Upper lobe of right lung (tissue), 1 donor: ENCODE data around the gene RMI1. TPM values are rescaled to one million over a fixed set of nuclear protein-coding genes. Genes with fewer than 3 reads are reported as not detected.

Experiments used
- ATAC-seq: fragments of 200-7000 bp; cut with Tn5 transposase; one replicate; pipeline ENCODE4 v1.9.1; 2020; ENCODE audit warnings: mild to moderate bottlenecking, moderate library complexity
- DNase-seq: peaks from one replicate; pipeline ENCODE4 v3.0.0-alpha.2; 2020
- H3K27ac ChIP-seq: fragments of 200-600 bp; one replicate; pipeline ENCODE4 v1.8.0; 2022
- H3K27me3 ChIP-seq: fragments of 200-600 bp; one replicate; pipeline ENCODE4 v1.8.0; 2022; ENCODE audit warnings: mild to moderate bottlenecking
- H3K36me3 ChIP-seq: fragments of 200-600 bp; one replicate; pipeline ENCODE4 v1.8.0; 2022
- H3K4me1 ChIP-seq: fragments of 200-600 bp; one replicate; pipeline ENCODE4 v1.8.0; 2022
- H3K4me3 ChIP-seq: fragments of 200-600 bp; one replicate; pipeline ENCODE4 v1.8.0; 2022; ENCODE audit warnings: mild to moderate bottlenecking
- H3K9me3 ChIP-seq: fragments of 200-600 bp; one replicate; pipeline ENCODE4 v1.8.0; 2022
- CTCF ChIP-seq: fragments of 200-600 bp; IDR thresholded peaks from one replicate; pipeline ENCODE4 v1.8.0; 2022; ENCODE audit warnings: antibody characterized with exemption
- intact Hi-C: fragments of 100-400 bp; cut with DNase I; formaldehyde crosslinking; loops from one replicate; pipeline ENCODE4 v1.11.0; 2022
- microRNA-seq: library from miRNA; unstranded; fragments of <30 nt; microRNA quantifications from one replicate; pipeline ENCODE4 v1.2.0, GENCODE V29; 2020; ENCODE audit warnings: borderline microRNAs expressed
- total RNA-seq: library from RNA; stranded (reverse); fragmentation: NEBNext Ultra II Directional; extraction: Animal tissue kit (Norgen Biotek cat#: 25700); gene quantifications from one replicate; pipeline ENCODE4 v1.2.1, GENCODE V29; 2021
- donor health status: DM: no; HTN: yes; CAD: no; lungs with severe emphysema.

Gene RMI1
- total RNA-seq, 1 donor from 2014 or later: 5.4 TPM

- no peak overlapping the region for H3K4me3 ChIP-seq
- no peak for ATAC-seq
These were observed 65.0 kb downstream of the RMI1 start for GRCh38 chr9:84045481-84046097.

More at GRCh38 chr9:84045481-84046097, 65.0 kb downstream of the RMI1 start:
- Histone ChIP-seq H3K27ac (no peak overlapping the region), H3K9me3 (no peaks in the 10 kb centered on the region), H3K27me3 (no peaks in the 10 kb centered on the region), H3K36me3 (no peaks in the 10 kb centered on the region), H3K4me1 (no peaks in the 10 kb centered on the region)
- no peak for DNase-seq
- intact Hi-C loops: no loop called here
- no peak for TF ChIP-seq CTCF

Small RNA genes within 50 kb of the gene (microRNA-seq; reads per million reads assigned to microRNA genes)
- 11.9 reads per million, percentile 39 among the genes with 10 or more reads in this experiment for gene MIR7-1

Other genes with a start within 250 kb of the RMI1 start
- gene GKAP1, start 163.0 kb upstream of the RMI1 start, total RNA-seq: 5.4 TPM
- 7.8 TPM for gene KIF27, start 59.4 kb upstream of the RMI1 start, total RNA-seq
- gene HNRNPK, start 590 bp upstream of the RMI1 start, total RNA-seq: 353 TPM